ENCODE results near the gene VANGL1.

- no peak for TF ChIP-seq CTCF (IDR thresholded peaks at IDR 0.05; ENCODE audit: insufficient read depth, low read length)
- no peak for TF ChIP-seq POLR2AphosphoS5 (IDR thresholded peaks at IDR 0.05; ENCODE audit: low read depth)
- TF ChIP-seq SPI1 (IDR thresholded peaks at IDR 0.05; ENCODE audit: borderline replicate concordance, low read depth) = no peak
- TF ChIP-seq, protein P1, sequence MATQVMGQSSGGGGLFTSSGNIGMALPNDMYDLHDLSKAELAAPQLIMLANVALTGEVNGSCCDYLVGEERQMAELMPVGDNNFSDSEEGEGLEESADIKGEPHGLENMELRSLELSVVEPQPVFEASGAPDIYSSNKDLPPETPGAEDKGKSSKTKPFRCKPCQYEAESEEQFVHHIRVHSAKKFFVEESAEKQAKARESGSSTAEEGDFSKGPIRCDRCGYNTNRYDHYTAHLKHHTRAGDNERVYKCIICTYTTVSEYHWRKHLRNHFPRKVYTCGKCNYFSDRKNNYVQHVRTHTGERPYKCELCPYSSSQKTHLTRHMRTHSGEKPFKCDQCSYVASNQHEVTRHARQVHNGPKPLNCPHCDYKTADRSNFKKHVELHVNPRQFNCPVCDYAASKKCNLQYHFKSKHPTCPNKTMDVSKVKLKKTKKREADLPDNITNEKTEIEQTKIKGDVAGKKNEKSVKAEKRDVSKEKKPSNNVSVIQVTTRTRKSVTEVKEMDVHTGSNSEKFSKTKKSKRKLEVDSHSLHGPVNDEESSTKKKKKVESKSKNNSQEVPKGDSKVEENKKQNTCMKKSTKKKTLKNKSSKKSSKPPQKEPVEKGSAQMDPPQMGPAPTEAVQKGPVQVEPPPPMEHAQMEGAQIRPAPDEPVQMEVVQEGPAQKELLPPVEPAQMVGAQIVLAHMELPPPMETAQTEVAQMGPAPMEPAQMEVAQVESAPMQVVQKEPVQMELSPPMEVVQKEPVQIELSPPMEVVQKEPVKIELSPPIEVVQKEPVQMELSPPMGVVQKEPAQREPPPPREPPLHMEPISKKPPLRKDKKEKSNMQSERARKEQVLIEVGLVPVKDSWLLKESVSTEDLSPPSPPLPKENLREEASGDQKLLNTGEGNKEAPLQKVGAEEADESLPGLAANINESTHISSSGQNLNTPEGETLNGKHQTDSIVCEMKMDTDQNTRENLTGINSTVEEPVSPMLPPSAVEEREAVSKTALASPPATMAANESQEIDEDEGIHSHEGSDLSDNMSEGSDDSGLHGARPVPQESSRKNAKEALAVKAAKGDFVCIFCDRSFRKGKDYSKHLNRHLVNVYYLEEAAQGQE (IDR thresholded peaks at IDR 0.05; ENCODE audit: insufficient replicate concordance, low read depth) = no peak
Measured at GRCh38 chr1:115682792-115683191, 41.0 kb downstream of the VANGL1 start.
